OCI-LY3 (cell line): ENCODE data around the gene GTF3C5.

Experiments used
- EZH2phosphoT487 ChIP-seq: fragments of 200-600 bp; shearing (Covaris generic); IDR thresholded peaks from 2 replicates; pipeline ENCODE4 v1.6.1; 2018; ENCODE audit warnings: antibody characterized with exemption, mixed run types, low read depth
- TF ChIP-seq, protein P1 (sequence below): fragments of 200-600, 300-600 bp; sonication (generic); IDR thresholded peaks from 2 replicates; pipeline ENCODE4 v1.5.1; 2014; ENCODE audit warnings: antibody characterized with exemption, low read length, low read depth

DNA sequence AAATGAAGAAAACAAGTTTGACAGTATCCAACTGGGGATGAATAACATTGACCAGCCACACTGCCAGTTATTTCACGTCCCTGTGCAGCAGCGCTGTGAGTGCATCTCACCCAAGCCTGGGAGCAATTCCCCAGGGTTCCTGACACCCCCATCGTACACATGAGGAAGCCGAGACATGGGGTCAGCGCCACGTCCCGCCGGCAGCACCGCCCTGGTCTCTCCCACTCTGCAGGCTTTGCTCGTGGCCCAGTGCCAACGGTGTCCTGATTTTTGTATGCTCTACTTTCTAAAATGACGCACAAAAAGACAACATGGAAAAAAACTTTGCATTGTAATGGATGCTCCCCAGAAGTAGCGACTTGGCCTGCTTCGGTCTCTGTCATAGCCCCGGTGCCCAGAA is 14.3 kb downstream of the GTF3C5 start:
- TF ChIP-seq, protein P1, sequence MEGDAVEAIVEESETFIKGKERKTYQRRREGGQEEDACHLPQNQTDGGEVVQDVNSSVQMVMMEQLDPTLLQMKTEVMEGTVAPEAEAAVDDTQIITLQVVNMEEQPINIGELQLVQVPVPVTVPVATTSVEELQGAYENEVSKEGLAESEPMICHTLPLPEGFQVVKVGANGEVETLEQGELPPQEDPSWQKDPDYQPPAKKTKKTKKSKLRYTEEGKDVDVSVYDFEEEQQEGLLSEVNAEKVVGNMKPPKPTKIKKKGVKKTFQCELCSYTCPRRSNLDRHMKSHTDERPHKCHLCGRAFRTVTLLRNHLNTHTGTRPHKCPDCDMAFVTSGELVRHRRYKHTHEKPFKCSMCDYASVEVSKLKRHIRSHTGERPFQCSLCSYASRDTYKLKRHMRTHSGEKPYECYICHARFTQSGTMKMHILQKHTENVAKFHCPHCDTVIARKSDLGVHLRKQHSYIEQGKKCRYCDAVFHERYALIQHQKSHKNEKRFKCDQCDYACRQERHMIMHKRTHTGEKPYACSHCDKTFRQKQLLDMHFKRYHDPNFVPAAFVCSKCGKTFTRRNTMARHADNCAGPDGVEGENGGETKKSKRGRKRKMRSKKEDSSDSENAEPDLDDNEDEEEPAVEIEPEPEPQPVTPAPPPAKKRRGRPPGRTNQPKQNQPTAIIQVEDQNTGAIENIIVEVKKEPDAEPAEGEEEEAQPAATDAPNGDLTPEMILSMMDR = no peak
- TF ChIP-seq EZH2phosphoT487 = no peak
